Measurements from ENCODE around the gene SUCLG1.

GRCh38 chr2:84389794-84390193, 69.3 kb downstream of the SUCLG1 start:
- no peak for TF ChIP-seq CTCF (IDR thresholded peaks at IDR 0.05)
- no peak for TF ChIP-seq POLR2A (IDR thresholded peaks at IDR 0.05)
